PC-9 (cell line): ENCODE data around the gene SLC6A8. TPM values are rescaled to one million over a fixed set of nuclear protein-coding genes. Genes with fewer than 3 reads are reported as not detected.

ENCODE experiments used
- BruUV-seq: library from RNA; stranded (reverse); fragments of 400-500 nt; replicated peaks from 2 replicates; lab custom pipeline; 2021; lab: Mats Ljungman, UMichigan
- CTCF ChIA-PET: fragments of 300-600 bp; sonication (Branson Sonifier 250); formaldehyde crosslinking; loops from one replicate; lab custom pipeline; 2022; ENCODE audit warnings: antibody characterized with exemption; lab: Charles Lee
- POLR2A ChIA-PET: fragments of 300-600 bp; sonication (Branson Sonifier 250); formaldehyde crosslinking; loops from one replicate; lab custom pipeline; 2022; ENCODE audit warnings: antibody characterized with exemption; ENCODE audit not compliant: unreplicated experiment; lab: Charles Lee
- DNase-seq, 2 experiments: peaks; one replicate each; pipeline versions ENCODE4 v3.0.0 to v3.0.0-alpha.2; 2015 to 2022; ENCODE audit warnings: mixed read lengths in 1 of 2
- H2AFZ ChIP-seq: fragments of 200-600 bp; sonication (generic); 2 replicates; pipeline ENCODE4 v1.8.1; 2017; ENCODE audit warnings: antibody characterized with exemption
- H3F3A ChIP-seq: fragments of 200-600 bp; sonication (generic); 2 replicates; pipeline ENCODE4 v1.8.1; 2017; ENCODE audit warnings: antibody characterized with exemption, mild to moderate bottlenecking, low read depth; ENCODE audit not compliant: insufficient read depth
- H3K27ac ChIP-seq: fragments of 200-600 bp; sonication (generic); 2 replicates; pipeline ENCODE4 v1.6.1; 2016; ENCODE audit warnings: mixed run types
- H3K27me3 ChIP-seq: fragments of 200-600 bp; sonication (generic); 2 replicates; pipeline ENCODE4 v1.6.1; 2016; ENCODE audit warnings: low read depth, mixed run types; ENCODE audit not compliant: insufficient read depth
- H3K36me3 ChIP-seq: fragments of 200-600 bp; sonication (generic); 2 replicates; pipeline ENCODE4 v1.6.1; 2016; ENCODE audit warnings: low read depth, mixed run types
- H3K4me1 ChIP-seq: fragments of 200-600 bp; sonication (generic); replicated peaks from 2 replicates; pipeline ENCODE4 v1.6.1; 2016; ENCODE audit warnings: mixed run types; ENCODE audit not compliant: insufficient read depth
- H3K4me2 ChIP-seq: fragments of 200-600 bp; sonication (generic); 2 replicates; pipeline ENCODE4 v1.6.1; 2017; ENCODE audit warnings: mixed run types
- H3K4me3 ChIP-seq: fragments of 200-600 bp; sonication (generic); 2 replicates; pipeline ENCODE4 v1.6.1; 2016; ENCODE audit warnings: mixed run types
- H3K79me2 ChIP-seq: fragments of 200-600 bp; sonication (generic); 2 replicates; pipeline ENCODE4 v1.6.1; 2017; ENCODE audit warnings: low read depth, mixed run types
- H3K9me2 ChIP-seq: fragments of 200-600 bp; sonication (generic); 2 replicates; pipeline ENCODE4 v1.8.1; 2017; ENCODE audit warnings: mild to moderate bottlenecking; ENCODE audit not compliant: insufficient read depth
- H3K9me3 ChIP-seq: fragments of 200-600 bp; sonication (generic); 2 replicates; pipeline ENCODE4 v1.8.1; 2016; ENCODE audit warnings: low read depth; ENCODE audit not compliant: insufficient read depth
- H4K20me1 ChIP-seq: fragments of 200-600 bp; sonication (generic); 2 replicates; pipeline ENCODE4 v1.8.1; 2017; ENCODE audit not compliant: insufficient read depth
- EZH2 ChIP-seq: fragments of 200-600 bp; sonication (generic); IDR thresholded peaks from 2 replicates; pipeline ENCODE4 v1.8.0; 2017; ENCODE audit warnings: antibody characterized with exemption, low read depth
- intact Hi-C: fragments of 100-400 bp; cut with micrococcal nuclease; formaldehyde crosslinking; loops from one replicate; pipeline ENCODE4 v1.10.0; 2022; ENCODE audit not compliant: unreplicated experiment
- total RNA-seq: library from RNA; stranded (reverse); gene quantifications from 2 replicates; pipeline ENCODE4 v1.2.3, GENCODE V29; 2021
- TF ChIP-seq, protein P1 (sequence below): fragments of 200-600 bp; sonication (generic); conservative IDR thresholded peaks from 2 replicates; pipeline ENCODE4 v1.6.1; 2017; ENCODE audit warnings: mixed run types, antibody characterized with exemption, mild to moderate bottlenecking, moderate library complexity

Gene SLC6A8
- total RNA-seq, 1 experiment from 2014 or later, result 40.5 TPM

GRCh38 chrX:153723351-153724251 lies 35.9 kb downstream of the SLC6A8 start:
- H3F3A ChIP-seq, result peaks cover 36% of the 10 kb centered on the region
- peak overlapping the region; percentile 85 for H3K4me3 ChIP-seq
- peak; percentile 48 to 66 for DNase-seq
- peaks cover 30% of the 10 kb centered on the region for H3K4me1 ChIP-seq
- peaks cover 21% of the 10 kb centered on the region for H3K36me3 ChIP-seq
- peak overlapping the region; percentile 39; the same call in 1 of the 2 replicates for H2AFZ ChIP-seq
- no peaks in the 10 kb centered on the region for H3K27me3 ChIP-seq
- no TSS peak for BruUV-seq
- peak overlapping the region; percentile 89 for H3K27ac ChIP-seq
- intact Hi-C loops, result loop anchor here (1.0 to 2.0 kb wide), 4 partner anchors 15 to 645 kb away; partner anchors contain the start of genes NAA10 and PLXNB3
- H4K20me1 ChIP-seq, result peaks cover 13% of the 10 kb centered on the region
- peak overlapping the region; percentile 89 for H3K4me2 ChIP-seq
- no peaks in the 10 kb centered on the region for H3K9me2 ChIP-seq
- peaks cover 85% of the 10 kb centered on the region for H3K79me2 ChIP-seq
- TF ChIP-seq EZH2, result no peak
- TF ChIP-seq, protein P1, sequence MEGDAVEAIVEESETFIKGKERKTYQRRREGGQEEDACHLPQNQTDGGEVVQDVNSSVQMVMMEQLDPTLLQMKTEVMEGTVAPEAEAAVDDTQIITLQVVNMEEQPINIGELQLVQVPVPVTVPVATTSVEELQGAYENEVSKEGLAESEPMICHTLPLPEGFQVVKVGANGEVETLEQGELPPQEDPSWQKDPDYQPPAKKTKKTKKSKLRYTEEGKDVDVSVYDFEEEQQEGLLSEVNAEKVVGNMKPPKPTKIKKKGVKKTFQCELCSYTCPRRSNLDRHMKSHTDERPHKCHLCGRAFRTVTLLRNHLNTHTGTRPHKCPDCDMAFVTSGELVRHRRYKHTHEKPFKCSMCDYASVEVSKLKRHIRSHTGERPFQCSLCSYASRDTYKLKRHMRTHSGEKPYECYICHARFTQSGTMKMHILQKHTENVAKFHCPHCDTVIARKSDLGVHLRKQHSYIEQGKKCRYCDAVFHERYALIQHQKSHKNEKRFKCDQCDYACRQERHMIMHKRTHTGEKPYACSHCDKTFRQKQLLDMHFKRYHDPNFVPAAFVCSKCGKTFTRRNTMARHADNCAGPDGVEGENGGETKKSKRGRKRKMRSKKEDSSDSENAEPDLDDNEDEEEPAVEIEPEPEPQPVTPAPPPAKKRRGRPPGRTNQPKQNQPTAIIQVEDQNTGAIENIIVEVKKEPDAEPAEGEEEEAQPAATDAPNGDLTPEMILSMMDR, result no peak; the same call in 1 of the 2 replicates
- ChIA-PET POLR2A (no interaction called here), CTCF (no interaction called here)
- H3K9me3 ChIP-seq, result no peaks in the 10 kb centered on the region

- intact Hi-C loops, result loop anchor here (1.0 to 2.0 kb wide), 3 partner anchors 40 to 644 kb away; partner anchors contain the start of genes NAA10 and PLXNB3
- Histone ChIP-seq H4K20me1 (peaks cover 5% of the 10 kb centered on the region), H3K9me3 (no peaks in the 10 kb centered on the region), H3K36me3 (peaks cover 20% of the 10 kb centered on the region), H3K27ac (peak within 1 kb of the TSS; percentile 91), H3F3A (peaks cover 36% of the 10 kb centered on the region), H2AFZ (peak within 1 kb of the TSS; percentile 77), H3K9me2 (no peaks in the 10 kb centered on the region), H3K79me2 (peaks cover 85% of the 10 kb centered on the region), H3K4me1 (peaks cover 34% of the 10 kb centered on the region), H3K4me3 (peak within 1 kb of the TSS; percentile 85), H3K4me2 (peak within 1 kb of the TSS; percentile 91), H3K27me3 (no peaks in the 10 kb centered on the region)
- TF ChIP-seq EZH2, result no peak
- DNase-seq, result peak; percentile 76 to 97
- ChIA-PET POLR2A (no interaction called here), CTCF (no interaction called here)
- BruUV-seq, result no TSS peak
Measured at GRCh38 chrX:153724252-153725038, 36.7 kb downstream of the SLC6A8 start, which contains the start of the genes ABCD1 and BCAP31. Gene ABCD1 (plus strand): TSS chrX:153724856. CDS start chrX:153725267, 411 bp downstream. Gene BCAP31 (minus strand): TSS chrX:153724387. CDS start chrX:153723244, 1,143 bp downstream.

DNA sequence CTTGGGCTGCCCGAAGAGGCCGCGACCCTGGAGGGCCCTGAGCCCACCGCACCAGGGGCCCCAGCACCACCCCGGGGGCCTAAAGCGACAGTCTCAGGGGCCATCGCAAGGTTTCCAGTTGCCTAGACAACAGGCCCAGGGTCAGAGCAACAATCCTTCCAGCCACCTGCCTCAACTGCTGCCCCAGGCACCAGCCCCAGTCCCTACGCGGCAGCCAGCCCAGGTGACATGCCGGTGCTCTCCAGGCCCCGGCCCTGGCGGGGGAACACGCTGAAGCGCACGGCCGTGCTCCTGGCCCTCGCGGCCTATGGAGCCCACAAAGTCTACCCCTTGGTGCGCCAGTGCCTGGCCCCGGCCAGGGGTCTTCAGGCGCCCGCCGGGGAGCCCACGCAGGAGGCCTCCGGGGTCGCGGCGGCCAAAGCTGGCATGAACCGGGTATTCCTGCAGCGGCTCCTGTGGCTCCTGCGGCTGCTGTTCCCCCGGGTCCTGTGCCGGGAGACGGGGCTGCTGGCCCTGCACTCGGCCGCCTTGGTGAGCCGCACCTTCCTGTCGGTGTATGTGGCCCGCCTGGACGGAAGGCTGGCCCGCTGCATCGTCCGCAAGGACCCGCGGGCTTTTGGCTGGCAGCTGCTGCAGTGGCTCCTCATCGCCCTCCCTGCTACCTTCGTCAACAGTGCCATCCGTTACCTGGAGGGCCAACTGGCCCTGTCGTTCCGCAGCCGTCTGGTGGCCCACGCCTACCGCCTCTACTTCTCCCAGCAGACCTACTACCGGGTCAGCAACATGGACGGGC lies 37.5 kb downstream of the SLC6A8 start:
- TSS peak; percentile 45 for BruUV-seq
- Histone ChIP-seq H3K27ac (peak overlapping the region; percentile 91), H3K79me2 (peaks cover 85% of the 10 kb centered on the region), H2AFZ (peak overlapping the region; percentile 77), H3F3A (peaks cover 38% of the 10 kb centered on the region), H3K4me1 (peaks cover 38% of the 10 kb centered on the region), H4K20me1 (no peaks in the 10 kb centered on the region; the same call in none of the 2 replicates), H3K9me3 (no peaks in the 10 kb centered on the region), H3K36me3 (peaks cover 12% of the 10 kb centered on the region), H3K27me3 (no peaks in the 10 kb centered on the region), H3K9me2 (no peaks in the 10 kb centered on the region), H3K4me2 (peak overlapping the region; percentile 91), H3K4me3 (peak overlapping the region; percentile 76)
- intact Hi-C loops, result loop anchor here (2.0 kb wide), 2 partner anchors 210 to 644 kb away; partner anchors contain the start of gene NAA10
- ChIA-PET POLR2A (interaction anchor here (0.6 kb wide), 1 partner anchor 818 kb away, joined by 8 read pairs; no protein-coding TSS in a partner anchor), CTCF (no interaction called here)
- no peak for TF ChIP-seq EZH2
- TF ChIP-seq, protein P1, result no peak
- DNase-seq, result peak in 1 of 2 experiments; percentile 19
